ENCODE measurements around the gene CAMK2D.

GRCh38 chr4:113437129-113437528, 324.4 kb downstream of the CAMK2D start:
- no peak for TF ChIP-seq POLR2AphosphoS5 (IDR thresholded peaks at IDR 0.05)
- no peak for TF ChIP-seq CTCF (IDR thresholded peaks at IDR 0.05)

All from stomach (tissue), 4 donors.